GM23248 (cell line): ENCODE data around the gene PRDM7. TPM values are rescaled to one million over a fixed set of nuclear protein-coding genes. Genes with fewer than 3 reads are reported as not detected.
A peak's percentile ranks its signal among the peaks of the same experiment; 100 is the strongest.

ENCODE experiments used
- DNase-seq: peaks from one replicate; pipeline ENCODE4 v3.0.0-alpha.2; 2015
- H2AFZ ChIP-seq: fragments of 200-600 bp; sonication (generic); 2 replicates; pipeline ENCODE4 v1.6.1; 2016; ENCODE audit warnings: antibody characterized with exemption
- H3F3A ChIP-seq: fragments of 200-600 bp; sonication (generic); 2 replicates; pipeline ENCODE4 v1.6.1; 2016; ENCODE audit warnings: mild to moderate bottlenecking, antibody characterized with exemption, mixed run types; ENCODE audit not compliant: insufficient read depth
- H3K27ac ChIP-seq: fragments of 200-600 bp; sonication (generic); 2 replicates; pipeline ENCODE4 v1.5.1; 2016; ENCODE audit warnings: mild to moderate bottlenecking
- H3K27me3 ChIP-seq: fragments of 200-600 bp; sonication (generic); replicated peaks from 2 replicates; pipeline ENCODE4 v1.6.1; 2016; ENCODE audit warnings: mild to moderate bottlenecking; ENCODE audit not compliant: insufficient read depth
- H3K36me3 ChIP-seq: fragments of 200-600 bp; sonication (generic); 2 replicates; pipeline ENCODE4 v1.6.1; 2016; ENCODE audit warnings: low read depth, mild to moderate bottlenecking
- H3K4me1 ChIP-seq: fragments of 200-600 bp; sonication (generic); 2 replicates; pipeline ENCODE4 v1.6.1; 2016; ENCODE audit warnings: mild to moderate bottlenecking; ENCODE audit not compliant: insufficient read depth
- H3K4me2 ChIP-seq: fragments of 200-600 bp; sonication (generic); one replicate; pipeline ENCODE4 v1.6.1; 2016; ENCODE audit warnings: mild to moderate bottlenecking; ENCODE audit not compliant: unreplicated experiment
- H3K4me3 ChIP-seq: fragments of 200-600 bp; sonication (generic); 2 replicates; pipeline ENCODE4 v1.5.1; 2016; ENCODE audit warnings: mild to moderate bottlenecking
- H3K79me2 ChIP-seq: fragments of 200-600 bp; sonication (generic); 2 replicates; pipeline ENCODE4 v1.6.1; 2016; ENCODE audit warnings: mild to moderate bottlenecking; ENCODE audit not compliant: insufficient read depth
- H3K9ac ChIP-seq: fragments of 200-600 bp; sonication (generic); 2 replicates; pipeline ENCODE4 v1.6.1; 2016; ENCODE audit warnings: mild to moderate bottlenecking
- H3K9me2 ChIP-seq: fragments of 200-600 bp; sonication (generic); 2 replicates; pipeline ENCODE4 v1.6.1; 2016; ENCODE audit warnings: mixed run types, mild to moderate bottlenecking, moderate library complexity; ENCODE audit not compliant: insufficient read depth
- H3K9me3 ChIP-seq: fragments of 200-600 bp; sonication (generic); one replicate; pipeline ENCODE4 v1.6.1; 2017; ENCODE audit warnings: low read depth
- H4K20me1 ChIP-seq: fragments of 200-600 bp; sonication (generic); 2 replicates; pipeline ENCODE4 v1.6.0; 2016; ENCODE audit not compliant: insufficient read depth
- EZH2 ChIP-seq: fragments of 200-600 bp; sonication (generic); IDR thresholded peaks from 2 replicates; pipeline ENCODE4 v1.6.1; 2018; ENCODE audit warnings: antibody characterized with exemption, mild to moderate bottlenecking; ENCODE audit not compliant: insufficient read depth, poor library complexity, severe bottlenecking
- EZH2phosphoT487 ChIP-seq: fragments of 200-600 bp; sonication (generic); IDR thresholded peaks from 2 replicates; pipeline ENCODE4 v1.6.1; 2018; ENCODE audit warnings: antibody characterized with exemption, moderate library complexity, mild to moderate bottlenecking, low read depth; ENCODE audit not compliant: insufficient read depth
- WGBS, 2 experiments: methylation state at CpG; one replicate each; pipeline ENCODE4 v1.1.6; 2015 to 2017; ENCODE audit warnings: low lambda C conversion rate in 2 of 2, low coverage in 1 of 2; ENCODE audit errors: missing lambda C conversion rate in 2 of 2; 5-methylcytosine and 5-hydroxymethylcytosine counted together
- in situ Hi-C: fragments of 300-500 bp; cut with MboI; formaldehyde crosslinking; loops from 2 replicates; pipeline ENCODE4 v1.15.0; 2020
- polyA plus RNA-seq: library from polyadenylated mRNA; unstranded; fragments of >200 nt; fragmentation: Nextera tagmentation; extraction: Ambion mirVana; gene quantifications from 2 replicates; pipeline ENCODE4 v1.2.1, GENCODE V29; 2016
- total RNA-seq: library from RNA; depleted of rRNA; stranded (reverse); fragments of >200 nt; shearing (Covaris generic); gene quantifications from 2 replicates; pipeline ENCODE4 v1.2.3, GENCODE V29; 2014

The PRDM7 gene
- total and polyA plus RNA-seq, 2 experiments from 2014 or later: not detected

DNA sequence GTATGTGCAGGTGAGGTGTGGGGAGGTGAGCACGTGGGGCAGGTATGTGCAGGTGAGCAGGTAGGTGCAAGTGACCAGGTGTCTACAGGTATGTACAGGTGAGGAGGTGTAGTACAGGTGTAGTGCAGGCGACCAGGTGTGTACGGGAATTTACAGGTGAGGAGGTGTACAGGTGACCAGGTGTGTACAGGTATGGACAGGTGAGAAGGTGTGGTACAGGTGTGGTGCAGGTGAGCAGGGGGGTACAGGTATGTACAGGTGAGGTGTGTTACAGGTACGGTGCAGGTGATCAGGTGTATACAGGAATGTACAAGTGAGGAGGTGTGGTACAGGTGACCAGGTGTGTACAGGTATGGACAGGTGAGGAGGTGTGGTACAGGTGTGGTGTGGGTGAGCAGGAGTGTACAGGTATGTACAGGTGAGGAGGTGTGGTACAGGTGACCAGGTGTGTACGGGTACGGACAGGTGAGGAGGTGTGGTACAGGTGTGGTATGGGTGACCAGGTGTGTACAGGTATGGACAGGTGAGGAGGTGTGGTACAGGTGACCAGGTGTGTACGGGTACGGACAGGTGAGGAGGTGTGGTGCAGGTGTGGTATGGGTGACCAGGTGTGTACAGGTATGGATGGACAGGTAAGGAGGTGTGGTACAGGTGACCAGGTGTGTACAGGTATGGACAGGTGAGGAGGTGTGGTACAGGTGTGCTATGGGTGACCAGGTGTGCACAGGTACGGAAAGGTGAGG is 45.0 kb downstream of the PRDM7 start:
- 72 to 86% methylated on average over 7 to 9 of the region's 9 CpGs for WGBS, 2 experiments
- H3F3A ChIP-seq: peaks cover 29% of the 10 kb centered on the region
- in situ Hi-C loops: no loop called here
- TF ChIP-seq EZH2 (no peak), EZH2phosphoT487 (peak; percentile 92; the same call in 1 of the 2 replicates)
- H3K4me2 ChIP-seq: no peak overlapping the region
- peak; percentile 48 for DNase-seq
- H3K36me3 ChIP-seq: peaks cover 7% of the 10 kb centered on the region
- H3K79me2 ChIP-seq: no peaks in the 10 kb centered on the region
- H3K9me3 ChIP-seq: no peaks in the 10 kb centered on the region
- no peak overlapping the region for H2AFZ ChIP-seq
- no peaks in the 10 kb centered on the region for H3K4me1 ChIP-seq
- no peaks in the 10 kb centered on the region for H3K9me2 ChIP-seq
- no peak overlapping the region for H3K27ac ChIP-seq
- no peak overlapping the region for H3K4me3 ChIP-seq
- no peak overlapping the region for H3K9ac ChIP-seq
- no peaks in the 10 kb centered on the region; the same call in 1 of the 2 replicates for H4K20me1 ChIP-seq
- H3K27me3 ChIP-seq: no peaks in the 10 kb centered on the region

DNA sequence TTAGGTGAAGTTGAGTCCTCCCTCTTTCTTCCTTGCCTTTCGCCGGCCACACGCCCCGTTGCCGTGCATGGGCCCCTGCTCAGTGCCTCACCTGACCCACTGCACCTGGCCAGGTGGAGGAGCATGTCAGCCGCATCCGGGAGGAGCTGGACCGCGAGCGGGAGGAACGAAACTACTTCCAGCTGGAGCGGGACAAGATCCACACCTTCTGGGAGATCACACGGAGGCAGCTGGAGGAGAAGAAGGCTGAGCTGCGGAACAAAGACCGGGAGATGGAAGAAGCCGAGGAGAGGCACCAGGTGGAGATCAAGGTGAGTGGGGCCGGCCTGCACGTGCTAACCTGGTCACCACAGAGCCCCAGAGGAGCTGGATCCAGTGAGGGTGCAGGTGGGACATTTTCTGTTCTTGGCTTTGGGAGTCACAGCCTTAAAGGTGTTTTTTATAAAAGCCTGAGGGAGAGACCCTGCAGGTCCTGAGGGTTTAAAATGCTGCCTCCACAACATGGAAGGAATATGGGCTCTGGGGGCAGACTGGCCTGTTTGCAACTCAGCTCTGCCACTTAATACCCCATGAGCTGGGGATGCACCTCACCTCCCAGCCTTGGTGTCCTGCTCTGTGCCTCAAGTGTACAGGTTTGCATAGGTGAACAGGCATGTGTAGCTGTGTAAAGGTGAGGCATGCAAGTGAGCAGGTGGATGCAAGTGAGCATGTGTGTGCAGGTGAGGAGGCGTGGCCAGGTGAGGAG is 45.8 kb downstream of the PRDM7 start:
- Histone ChIP-seq H4K20me1 (no peaks in the 10 kb centered on the region; the same call in 1 of the 2 replicates), H3K9me3 (no peaks in the 10 kb centered on the region), H2AFZ (no peak overlapping the region), H3K4me2 (no peak overlapping the region), H3F3A (peaks cover 29% of the 10 kb centered on the region), H3K27ac (no peak overlapping the region), H3K9ac (no peak overlapping the region), H3K79me2 (no peaks in the 10 kb centered on the region), H3K36me3 (peaks cover 7% of the 10 kb centered on the region), H3K9me2 (no peaks in the 10 kb centered on the region), H3K4me3 (no peak overlapping the region), H3K4me1 (no peaks in the 10 kb centered on the region), H3K27me3 (no peaks in the 10 kb centered on the region)
- TF ChIP-seq EZH2 (no peak), EZH2phosphoT487 (no peak)
- WGBS, 2 experiments: 91 to 93% methylated on average over 19 of the region's 19 CpGs
- in situ Hi-C loops: no loop called here
- DNase-seq: peak; percentile 16

GRCh38 chr16:90028985-90029384 is 48.1 kb downstream of the PRDM7 start:
- DNase-seq: no peak
- no peak overlapping the region for H3K9ac ChIP-seq
- H3K36me3 ChIP-seq: peaks cover 7% of the 10 kb centered on the region
- in situ Hi-C loops: no loop called here
- no peak for TF ChIP-seq EZH2phosphoT487
- TF ChIP-seq EZH2: no peak
- H3K79me2 ChIP-seq: peaks cover 7% of the 10 kb centered on the region; the same call in 1 of the 2 replicates
- no peaks in the 10 kb centered on the region for H3K27me3 ChIP-seq
- H3K9me2 ChIP-seq: no peaks in the 10 kb centered on the region
- WGBS, 2 experiments: 86 to 91% methylated on average over 8 to 12 of the region's 12 CpGs
- no peaks in the 10 kb centered on the region for H3K9me3 ChIP-seq
- no peak overlapping the region for H3K27ac ChIP-seq
- no peak overlapping the region for H3K4me2 ChIP-seq
- no peaks in the 10 kb centered on the region for H3K4me1 ChIP-seq
- H4K20me1 ChIP-seq: no peaks in the 10 kb centered on the region; the same call in 1 of the 2 replicates
- peaks cover 29% of the 10 kb centered on the region for H3F3A ChIP-seq
- no peak overlapping the region for H2AFZ ChIP-seq
- H3K4me3 ChIP-seq: no peak overlapping the region

GRCh38 chr16:90027611-90028010 is 49.5 kb downstream of the PRDM7 start:
- Histone ChIP-seq H3K36me3 (peaks cover 7% of the 10 kb centered on the region), H3K9ac (no peak overlapping the region), H3K4me2 (no peak overlapping the region), H3K9me3 (no peaks in the 10 kb centered on the region), H3K27me3 (no peaks in the 10 kb centered on the region), H3K4me1 (peaks cover 4% of the 10 kb centered on the region), H2AFZ (no peak overlapping the region), H3K4me3 (no peak overlapping the region), H3F3A (peaks cover 20% of the 10 kb centered on the region), H3K79me2 (peaks cover 19% of the 10 kb centered on the region), H3K9me2 (no peaks in the 10 kb centered on the region), H4K20me1 (no peaks in the 10 kb centered on the region; the same call in 1 of the 2 replicates), H3K27ac (no peak overlapping the region)
- DNase-seq: no peak
- no peak for TF ChIP-seq EZH2phosphoT487
- no peak for TF ChIP-seq EZH2
- in situ Hi-C loops: no loop called here
- WGBS, 2 experiments: 91 to 93% methylated on average over 14 to 17 of the region's 17 CpGs
